DMS53 treated with DMSO at 0.1 percent for 48 hours (cell line): Measurements from ENCODE around the gene STON1.
"Not testable (repeated sequence)": the region's sequence is repeated elsewhere in the genome, so short reads cannot be mapped to it uniquely, and the experiment has no call there.

Experiments used
- DNase-seq: peaks from one replicate; lab custom pipeline; 2025; ENCODE audit not compliant: unreplicated experiment; lab: John Stamatoyannopoulos, UW

Gene STON1

GRCh38 chr2:48568547-48568946 lies 38.6 kb downstream of the STON1 start:
- DNase-seq = no peak

- no peak for DNase-seq
Measured at GRCh38 chr2:48569433-48569832, 39.5 kb downstream of the STON1 start.

DNA sequence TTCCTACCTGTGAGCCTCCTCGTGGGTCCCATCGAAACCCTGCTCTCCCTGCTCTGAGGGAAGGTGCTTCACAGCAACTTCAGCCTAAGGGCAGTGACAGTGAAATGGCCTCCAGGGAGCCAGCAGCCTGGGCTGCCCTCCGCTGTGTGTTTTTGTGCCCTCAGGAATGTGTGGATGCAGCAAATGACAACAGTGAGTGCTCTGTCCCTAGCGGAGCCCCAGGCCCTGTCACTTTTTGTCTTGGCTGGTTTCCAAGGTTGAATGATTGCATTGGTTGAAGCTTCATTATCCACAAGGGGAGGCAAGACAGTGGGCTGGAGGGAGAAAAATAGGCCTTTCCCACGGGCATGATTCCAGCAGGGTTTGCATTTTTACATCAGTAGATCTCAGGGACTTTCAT lies 42.9 kb downstream of the STON1 start:
- no peak for DNase-seq

- DNase-seq = no peak
Measured at GRCh38 chr2:48574353-48575287, 44.7 kb downstream of the STON1 start.

GRCh38 chr2:48578313-48578712 lies 48.4 kb downstream of the STON1 start:
- DNase-seq = no peak

DNA sequence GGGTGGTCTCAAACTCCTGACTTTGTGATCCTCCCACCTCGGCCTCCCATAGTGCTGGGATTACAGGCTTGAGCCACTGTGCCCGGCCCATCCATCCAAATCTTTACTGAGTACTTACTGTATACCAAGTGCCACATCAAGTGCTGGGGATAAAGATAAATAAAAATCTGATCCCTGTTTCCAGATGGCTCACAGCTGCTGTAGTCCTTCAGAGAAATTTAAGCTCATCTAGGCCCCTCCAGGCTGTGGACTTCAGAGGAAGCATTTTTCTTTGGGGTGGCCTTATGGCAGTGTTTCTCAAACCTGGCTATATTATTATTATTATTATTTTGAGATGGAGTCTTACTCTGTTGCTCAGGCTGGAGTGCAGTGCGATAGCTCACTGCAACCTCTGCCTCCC lies 54.0 kb downstream of the STON1 start:
- no peak for DNase-seq

DNA sequence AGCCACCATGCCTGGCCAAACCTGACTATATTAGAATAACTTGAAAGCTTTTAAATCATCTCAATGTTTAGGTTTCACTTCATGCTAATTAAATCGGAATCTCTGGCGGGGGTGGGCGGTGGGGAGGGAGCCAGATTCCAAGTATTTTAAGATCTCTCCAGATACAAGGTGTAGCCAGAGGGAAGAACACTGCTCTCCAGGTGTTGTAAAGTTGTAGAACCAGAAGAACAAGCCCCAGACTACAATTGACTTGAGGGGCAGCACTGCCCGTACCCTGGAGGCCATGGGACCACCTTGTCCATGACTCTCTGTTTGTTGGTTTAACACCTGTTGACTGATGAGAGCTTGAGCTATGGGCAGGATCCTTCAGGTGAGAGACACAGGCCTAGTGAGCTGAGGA lies 54.6 kb downstream of the STON1 start:
- no peak for DNase-seq

DNA sequence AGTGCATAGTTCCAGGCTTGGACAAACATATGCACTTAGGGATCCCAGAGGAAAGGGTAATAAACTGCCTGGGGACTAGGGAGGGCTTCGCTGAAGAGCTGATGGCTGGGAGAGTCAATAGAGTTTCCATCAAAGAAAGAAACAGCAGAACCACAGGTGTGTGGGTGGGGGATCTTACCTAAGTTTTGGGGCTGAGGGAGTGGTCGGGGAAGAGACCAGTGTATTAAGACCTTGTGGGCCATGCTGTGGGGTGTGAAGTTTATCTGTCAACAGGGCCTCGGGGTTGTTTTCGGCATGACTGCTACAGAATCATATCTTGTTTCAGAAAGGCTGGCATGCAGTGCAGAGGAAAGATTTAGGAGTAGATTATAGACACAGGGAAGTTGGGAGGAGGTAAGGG lies 56.5 kb downstream of the STON1 start:
- no peak for DNase-seq

- no peak for DNase-seq
Measured at GRCh38 chr2:48587560-48587959, 57.6 kb downstream of the STON1 start.

DNA sequence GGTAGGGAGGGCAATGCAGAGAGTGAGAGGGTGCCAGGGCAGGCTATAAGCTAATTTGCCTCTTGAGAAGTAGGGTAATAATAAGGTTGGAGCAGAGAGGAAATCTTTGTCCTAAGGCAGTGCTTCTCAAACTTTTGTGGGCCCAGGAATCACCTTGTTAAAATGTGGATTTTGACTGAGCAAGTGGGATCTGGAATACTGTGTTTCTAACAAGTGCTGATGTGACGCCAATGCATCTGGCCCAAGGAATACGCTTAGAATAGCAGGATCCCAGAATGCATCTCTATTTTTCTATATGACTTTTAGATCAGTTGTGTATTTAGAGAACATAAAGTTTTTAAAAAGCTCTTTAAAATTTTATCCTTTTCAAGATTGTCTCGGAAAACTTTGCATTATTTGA lies 58.0 kb downstream of the STON1 start:
- no peak for DNase-seq

GRCh38 chr2:48588745-48589144 lies 58.8 kb downstream of the STON1 start:
- DNase-seq = no peak

DNA sequence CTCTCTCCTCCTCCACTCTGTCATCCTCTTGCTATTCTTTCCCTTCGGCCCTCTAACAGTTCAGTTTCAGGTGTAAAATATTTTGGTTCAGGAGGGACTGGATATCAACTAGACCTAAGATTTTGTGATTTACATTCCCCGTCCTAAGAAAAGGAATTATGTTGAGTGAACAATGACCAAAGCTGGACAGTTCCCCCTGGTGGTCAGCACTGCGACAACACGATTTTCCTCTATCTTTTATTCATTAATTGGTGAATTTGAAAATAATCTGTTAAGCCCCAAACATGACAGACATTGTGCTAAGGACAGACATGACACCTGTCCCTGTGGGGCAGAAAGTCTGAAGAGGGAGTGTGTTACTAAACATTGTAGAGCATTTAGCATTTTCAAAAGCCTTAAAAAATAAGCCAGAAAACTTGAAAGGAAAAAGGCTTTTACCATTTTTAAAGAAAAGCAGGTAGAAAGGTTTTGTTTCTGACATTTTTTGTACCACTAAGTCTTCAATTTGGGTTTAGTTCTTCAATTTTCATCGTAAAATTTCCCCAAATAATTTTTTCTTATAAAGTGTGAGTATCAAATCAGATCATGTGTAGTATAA lies 59.3 kb downstream of the STON1 start:
- peak; percentile 15 for DNase-seq

DNA sequence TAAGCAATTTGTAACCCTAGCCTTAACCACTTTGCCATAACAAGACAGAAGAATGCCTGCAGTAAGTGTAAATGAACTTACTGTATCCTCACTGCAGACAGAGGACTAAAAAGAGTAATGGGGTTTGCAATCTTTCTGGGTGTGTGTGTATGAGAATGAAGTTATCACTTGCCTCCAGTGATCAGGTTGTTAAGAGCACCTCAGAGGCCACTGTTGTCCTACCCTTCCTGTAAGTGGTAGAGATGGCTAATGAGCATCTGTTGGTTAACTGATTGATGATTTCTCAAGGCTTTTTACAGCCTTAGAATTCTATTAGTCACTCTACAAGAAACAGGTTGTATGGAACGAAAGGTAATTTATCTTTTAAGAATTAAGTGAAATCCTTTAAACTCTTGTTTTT lies 60.1 kb downstream of the STON1 start:
- DNase-seq = no peak

DNA sequence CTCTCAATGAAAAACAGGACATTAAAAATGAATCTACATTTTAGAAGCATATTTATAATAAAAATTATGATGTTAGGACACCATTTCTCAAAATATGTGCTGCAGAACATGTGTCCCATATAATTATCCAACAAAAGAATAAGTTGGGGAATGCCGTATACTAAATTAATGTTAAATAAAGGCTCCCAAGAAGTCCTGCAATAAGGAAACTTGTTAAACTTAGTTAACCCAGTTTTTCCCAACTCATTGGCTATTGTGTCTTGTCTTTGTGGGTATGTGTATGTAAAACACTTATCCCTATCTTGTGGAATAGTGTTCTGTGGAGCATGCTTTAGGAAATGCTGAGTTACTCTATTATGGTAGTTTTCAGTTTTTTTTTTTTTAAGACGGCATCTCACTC lies 62.1 kb downstream of the STON1 start:
- no peak for DNase-seq

- DNase-seq = not testable (repeated sequence)
Measured at GRCh38 chr2:48596751-48597150, 66.8 kb downstream of the STON1 start.

DNA sequence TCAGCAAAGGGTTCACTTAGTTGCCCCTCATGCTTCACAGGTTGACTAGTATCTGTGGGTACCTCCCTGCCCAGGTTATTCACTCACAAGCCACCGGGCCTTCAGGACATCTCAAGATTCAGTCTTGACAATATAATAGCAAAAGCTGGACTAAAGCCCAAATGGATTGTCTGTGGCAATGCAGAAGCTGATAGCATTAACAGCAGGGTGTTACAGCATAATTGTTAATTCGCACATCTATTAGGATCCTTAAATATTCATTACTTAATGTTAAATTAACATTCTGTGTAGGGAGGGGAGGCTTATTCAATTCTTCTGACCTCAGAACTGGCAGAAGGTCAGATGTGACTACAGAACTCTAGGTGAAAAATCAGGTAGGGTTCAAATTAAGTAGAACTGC lies 67.5 kb downstream of the STON1 start:
- DNase-seq = no peak

DNA sequence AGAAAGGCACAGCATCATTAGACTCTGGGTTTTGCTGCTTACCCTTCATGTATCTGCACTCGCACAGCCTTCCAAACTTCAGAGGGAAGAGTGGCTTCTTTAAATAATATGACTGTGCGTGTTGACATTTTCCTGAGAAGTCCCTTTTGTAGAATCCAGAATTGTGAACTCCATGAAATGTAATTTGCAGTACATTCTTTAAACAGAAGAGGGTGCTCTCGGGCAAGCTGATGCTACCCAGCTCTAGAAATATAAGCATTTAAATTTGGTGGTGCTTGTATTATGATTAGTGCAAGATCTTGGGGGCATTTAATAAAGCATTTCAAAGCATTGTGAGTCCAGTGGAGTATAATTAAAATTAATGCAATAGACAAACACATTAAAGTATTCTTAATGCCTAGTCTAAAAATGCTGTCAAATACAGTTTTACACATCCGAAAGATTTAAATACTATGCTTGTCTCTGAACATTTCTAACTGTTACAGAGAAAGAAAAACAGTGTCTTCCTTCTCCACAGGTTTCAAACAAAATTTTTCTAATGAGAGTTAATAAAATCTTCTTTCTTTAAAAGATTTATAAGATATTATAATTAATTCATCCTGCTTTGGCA lies 70.4 kb downstream of the STON1 start:
- peak; percentile 44 for DNase-seq

DNA sequence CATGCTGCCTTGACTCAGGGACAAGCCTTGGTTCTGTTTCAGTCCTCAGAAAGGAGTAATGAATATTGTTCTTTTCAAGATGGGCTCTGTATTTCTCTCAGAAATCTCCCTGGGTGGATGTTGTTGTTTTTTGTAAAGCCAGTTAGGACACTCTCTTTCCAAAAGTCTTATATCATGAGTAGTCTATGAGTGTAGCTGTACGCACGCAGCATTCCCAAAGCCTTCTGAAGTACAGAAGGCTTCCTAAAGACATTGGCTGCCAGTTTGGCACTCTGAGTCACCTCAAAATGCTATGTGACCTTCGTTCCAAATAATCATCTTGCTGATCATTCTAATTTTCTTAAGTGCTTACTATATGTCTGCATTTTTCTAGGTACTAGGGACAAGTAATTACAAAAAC lies 71.0 kb downstream of the STON1 start:
- DNase-seq = no peak

GRCh38 chr2:48601349-48601748 lies 71.4 kb downstream of the STON1 start:
- peak; percentile 17 for DNase-seq

DNA sequence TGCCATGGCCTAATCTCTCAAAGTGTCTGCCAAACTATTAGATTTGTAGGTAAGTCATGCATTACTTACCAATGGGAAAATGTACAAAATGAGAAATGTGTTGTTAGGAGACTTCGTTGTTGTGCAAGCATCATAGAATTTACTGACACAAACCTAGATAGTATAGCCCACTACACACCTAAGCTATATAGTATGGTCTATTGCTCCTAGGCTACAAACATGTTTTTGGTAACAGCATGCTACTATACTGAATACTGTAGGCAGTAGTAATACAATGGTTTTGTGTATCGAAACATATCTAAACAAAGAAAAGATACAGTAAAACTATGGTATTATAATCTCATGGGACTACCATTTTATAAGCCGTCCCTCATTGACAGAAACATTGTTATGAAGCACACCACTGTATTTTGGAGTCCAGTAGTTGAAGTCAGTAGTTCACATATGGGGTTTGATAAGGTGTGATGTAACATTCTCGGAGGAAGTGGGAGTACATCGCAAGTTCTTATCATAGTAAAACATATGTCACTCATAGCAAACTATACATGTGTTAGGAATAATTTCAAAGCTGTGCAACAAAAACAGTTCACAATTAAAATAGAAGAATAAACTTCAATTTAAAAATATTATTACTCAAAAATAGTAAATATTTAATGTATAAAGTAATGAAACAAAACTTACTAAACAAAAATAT lies 75.7 kb downstream of the STON1 start:
- DNase-seq = no peak

DNA sequence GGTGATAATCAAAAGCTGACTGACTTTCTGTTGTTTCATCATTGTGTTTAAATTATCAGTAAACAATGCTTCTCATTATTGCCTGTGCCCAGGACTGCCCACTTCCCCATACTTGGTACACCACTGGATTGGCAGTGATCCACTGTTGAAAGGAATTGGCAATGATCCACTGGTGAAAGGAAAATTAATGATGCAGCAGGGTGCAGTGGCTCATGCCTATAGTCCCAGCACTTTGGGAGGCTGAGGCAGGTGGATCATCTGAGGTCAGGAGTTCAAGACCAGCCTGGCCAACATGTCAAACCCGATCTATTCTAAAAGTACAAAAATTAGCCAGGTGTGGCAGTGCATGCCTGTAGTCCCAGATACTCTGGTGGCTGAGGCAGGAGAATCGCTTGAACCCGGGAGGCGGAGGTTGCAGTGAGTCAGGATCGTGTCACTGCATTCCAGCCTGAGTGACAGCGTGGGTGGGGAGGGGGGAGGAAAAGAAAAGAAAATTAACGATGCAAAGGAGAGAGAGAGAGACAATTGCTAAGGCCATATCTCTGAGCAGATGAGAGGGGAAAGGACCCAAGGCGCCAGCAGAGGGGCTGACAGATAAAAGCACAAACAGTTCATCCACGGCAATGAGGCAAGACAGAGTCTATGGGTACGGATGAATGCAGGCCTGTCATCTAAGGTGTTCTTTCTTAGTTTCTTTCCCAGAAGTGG lies 77.5 kb downstream of the STON1 start:
- DNase-seq = no peak
